Transverse colon (tissue), 4 donors: ENCODE results near the gene RASL10A. TPM values are rescaled to one million over a fixed set of nuclear protein-coding genes. Genes with fewer than 3 reads are reported as not detected.

ENCODE experiments used
- DNase-seq: peaks from one replicate; pipeline ENCODE4 v3.0.0-alpha.2; 2019
- H3K27ac ChIP-seq, 4 donors: fragments of 200-600 bp; sonication (generic); 2 replicates each; pipeline ENCODE4 v1.5.1; 2016 to 2018; ENCODE audit warnings: inconsistent platforms in 4 of 4
- H3K27me3 ChIP-seq: fragments of 200-600 bp; sonication (generic); 2 replicates; pipeline ENCODE4 v1.5.1; 2017; ENCODE audit warnings: inconsistent platforms
- H3K36me3 ChIP-seq, 4 donors: fragments of 200-600 bp; sonication (generic); 2 replicates each; pipeline ENCODE4 v1.5.1; 2017 to 2019; ENCODE audit warnings: inconsistent platforms in 4 of 4
- H3K4me1 ChIP-seq, 4 donors: fragments of 200-600 bp; sonication (generic); 2 replicates each; pipeline ENCODE4 v1.5.1; 2017 to 2020; ENCODE audit warnings: inconsistent platforms in 4 of 4
- H3K4me3 ChIP-seq, 4 donors: fragments of 200-600 bp; sonication (generic); 1 replicate in 1 of 4; 2 replicates in 3 of 4; pipeline versions ENCODE4 v1.5.1 to v1.6.1; 2017 to 2019; ENCODE audit warnings: inconsistent platforms in 4 of 4
- H3K9me3 ChIP-seq, 2 donors: fragments of 200-600 bp; sonication (generic); 2 replicates each; pipeline ENCODE4 v1.5.1; 2017 to 2019; ENCODE audit warnings: inconsistent platforms in 2 of 2
- EP300 ChIP-seq: sonication (generic); formaldehyde crosslinking; IDR thresholded peaks from one replicate; pipeline ENCODE4 v1.6.1; 2017; ENCODE audit warnings: antibody characterized with exemption, low read depth
- POLR2A ChIP-seq: fragments of 450-650 bp; IDR thresholded peaks from one replicate; pipeline ENCODE4 v1.6.1; 2016; ENCODE audit warnings: antibody characterized with exemption, mild to moderate bottlenecking, moderate library complexity
- POLR2AphosphoS5 ChIP-seq, 3 donors: sonication (generic); formaldehyde crosslinking; IDR thresholded peaks; one replicate each; pipeline ENCODE4 v1.6.1; 2016; ENCODE audit warnings: antibody characterized with exemption in 3 of 3
- WGBS, 2 donors: methylation state at CpG; one replicate each; pipeline ENCODE4 v1.1.5; 2018; ENCODE audit warnings: low coverage in 1 of 2; 5-methylcytosine and 5-hydroxymethylcytosine counted together
- in situ Hi-C, 4 donors: fragments of 200-750 bp; cut with MboI; loops; one replicate each; pipeline versions ENCODE4 v1.15.0 to v1.15.1; 2017; ENCODE audit warnings: low sequenced_read_pairs in 3 of 4, low pct_ligation_motif_present in 1 of 4, low pct_unique_long_range_greater_than_20kb in 1 of 4
- intact Hi-C: fragments of 100-400 bp; cut with DNase I; formaldehyde crosslinking; loops from one replicate; pipeline ENCODE4 v1.15.1; 2023; ENCODE audit warnings: low total_unique reads
- total RNA-seq, 4 donors: library from RNA; depleted of rRNA; stranded (reverse); fragments of >200 nt; gene quantifications; one replicate each; pipeline ENCODE4 v1.1.0, GENCODE V29; 2016
- TF ChIP-seq, protein P1 (sequence below), 5 experiments: fragments of 200-600 bp in 3 of 5; fragments of 450-650 bp in 2 of 5; sonication (generic) in 3 of 5; IDR thresholded peaks; 1 replicate in 2 of 5; 2 replicates in 3 of 5; pipeline ENCODE4 v1.5.1; 2016 to 2017; ENCODE audit warnings: antibody characterized with exemption in 5 of 5, inconsistent platforms in 3 of 5, mild to moderate bottlenecking in 2 of 5, moderate library complexity in 1 of 5

Gene RASL10A
- total RNA-seq, 4 donors from 2014 or later: 1.2 to 5.0 (median 2.4) TPM; not detected in 1

DNA sequence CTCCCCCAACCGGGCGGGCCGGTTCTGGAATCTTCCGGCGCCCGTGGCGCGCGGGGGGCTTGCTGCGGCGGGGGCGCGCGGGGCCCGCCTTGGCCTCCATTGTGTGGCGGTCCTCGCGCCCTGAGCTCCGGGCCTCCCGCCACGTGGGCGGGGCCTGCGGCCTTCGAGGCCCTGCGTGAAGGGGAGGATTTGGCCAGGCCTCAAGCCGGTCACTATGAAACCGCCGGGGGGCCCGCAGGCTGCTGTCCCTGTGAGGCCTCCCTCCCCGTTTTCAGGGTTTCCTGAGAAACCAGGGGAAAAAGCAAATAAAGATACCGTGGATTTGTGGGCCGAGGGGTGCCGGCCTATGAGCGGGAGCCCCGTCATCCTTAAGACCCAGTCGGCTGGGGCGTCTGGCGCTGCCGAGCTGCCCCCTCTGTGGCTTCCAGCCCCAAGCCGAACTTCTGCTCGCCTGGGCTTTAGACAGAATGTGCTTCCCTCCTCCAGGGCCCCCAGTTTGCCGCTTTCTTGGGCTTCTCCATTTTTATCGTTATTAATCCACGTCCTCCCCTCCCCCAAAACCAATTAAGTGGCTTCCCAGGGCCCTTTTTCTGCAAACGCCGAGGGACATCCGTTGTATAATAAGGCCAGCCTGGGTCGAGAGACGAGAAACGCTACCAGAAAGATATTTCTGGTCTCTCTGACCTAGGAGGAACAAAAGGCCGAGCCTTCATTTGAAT lies 46.8 kb downstream of the RASL10A start:
- no peaks in the 10 kb centered on the region for H3K9me3 ChIP-seq
- no peaks in the 10 kb centered on the region for H3K27me3 ChIP-seq
- 1% methylated on average over 33 of the region's 51 CpGs; no CpG with 5 or more reads in 1 of the 2 donors for WGBS, 2 donors
- peaks cover 25 to 62% (median 48%) of the 10 kb centered on the region in 4 donors for H3K4me1 ChIP-seq
- peaks cover 0 to 18% (median 6%) of the 10 kb centered on the region in 4 donors for H3K36me3 ChIP-seq
- H3K27ac ChIP-seq: peak overlapping the region; percentile 97 to 100 (median 100)
- DNase-seq: peak; percentile 60
- intact Hi-C loops (no loop called here), in situ Hi-C loops (no loop called here)
- no peak for TF ChIP-seq POLR2A
- TF ChIP-seq, protein P1, sequence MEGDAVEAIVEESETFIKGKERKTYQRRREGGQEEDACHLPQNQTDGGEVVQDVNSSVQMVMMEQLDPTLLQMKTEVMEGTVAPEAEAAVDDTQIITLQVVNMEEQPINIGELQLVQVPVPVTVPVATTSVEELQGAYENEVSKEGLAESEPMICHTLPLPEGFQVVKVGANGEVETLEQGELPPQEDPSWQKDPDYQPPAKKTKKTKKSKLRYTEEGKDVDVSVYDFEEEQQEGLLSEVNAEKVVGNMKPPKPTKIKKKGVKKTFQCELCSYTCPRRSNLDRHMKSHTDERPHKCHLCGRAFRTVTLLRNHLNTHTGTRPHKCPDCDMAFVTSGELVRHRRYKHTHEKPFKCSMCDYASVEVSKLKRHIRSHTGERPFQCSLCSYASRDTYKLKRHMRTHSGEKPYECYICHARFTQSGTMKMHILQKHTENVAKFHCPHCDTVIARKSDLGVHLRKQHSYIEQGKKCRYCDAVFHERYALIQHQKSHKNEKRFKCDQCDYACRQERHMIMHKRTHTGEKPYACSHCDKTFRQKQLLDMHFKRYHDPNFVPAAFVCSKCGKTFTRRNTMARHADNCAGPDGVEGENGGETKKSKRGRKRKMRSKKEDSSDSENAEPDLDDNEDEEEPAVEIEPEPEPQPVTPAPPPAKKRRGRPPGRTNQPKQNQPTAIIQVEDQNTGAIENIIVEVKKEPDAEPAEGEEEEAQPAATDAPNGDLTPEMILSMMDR (IDR thresholded peaks at IDR 0.05): no peak
- TF ChIP-seq POLR2AphosphoS5 (IDR thresholded peaks at IDR 0.05): no peak
- TF ChIP-seq EP300: no peak
- peak overlapping the region; percentile 84 to 97 (median 90) for H3K4me3 ChIP-seq

DNA sequence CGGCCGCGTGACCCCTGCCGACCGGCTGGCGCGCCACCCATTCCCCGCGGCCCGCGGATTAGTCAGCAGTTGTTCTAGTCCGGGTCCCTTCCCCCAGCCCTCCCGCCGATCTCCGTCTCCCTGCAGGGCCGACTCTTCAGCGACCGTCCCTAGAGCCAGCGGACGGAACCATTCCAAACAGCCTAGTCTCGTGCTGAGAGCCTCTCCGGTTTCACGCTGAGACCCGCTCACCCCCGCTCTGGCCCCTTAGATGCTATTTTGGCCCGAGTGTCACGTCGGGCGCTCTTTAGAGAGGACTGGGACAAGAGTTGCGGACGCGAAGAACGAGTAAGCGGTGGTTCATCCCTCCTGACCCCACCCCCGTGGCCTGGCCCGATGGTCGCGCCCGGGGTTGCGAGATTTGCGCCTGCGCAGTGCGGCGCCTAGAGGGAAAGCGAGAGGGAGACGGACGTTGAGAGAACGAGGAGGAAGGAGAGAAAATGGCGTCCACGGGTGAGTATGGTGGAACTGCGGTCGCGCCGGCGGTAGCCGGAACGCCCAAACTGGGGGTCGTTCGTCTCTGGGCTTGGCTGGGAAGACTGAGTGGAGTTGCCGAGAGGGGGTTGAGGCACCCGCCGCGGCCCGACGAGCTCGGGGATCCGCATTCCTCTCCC lies 47.5 kb downstream of the RASL10A start, which contains the start of the genes EWSR1 and RHBDD3:
EWSR1 (plus strand) TSS at position 411 of the 653 bp plus-strand sequence; CDS start at position 480, 69 bp downstream.
RHBDD3 (minus strand) TSS at position 124 of the 653 bp plus-strand sequence. CDS start 2,355 bp downstream, outside the sequence.
- WGBS, 2 donors: 1 to 4% methylated on average over 11 to 63 of the region's 67 CpGs
- peak; percentile 96 for DNase-seq
- peaks cover 25 to 55% (median 48%) of the 10 kb centered on the region in 4 donors for H3K4me1 ChIP-seq
- no peak for TF ChIP-seq EP300
- TF ChIP-seq POLR2AphosphoS5 (IDR thresholded peaks at IDR 0.05): peak; percentile 94 to 95 (median 95)
- TF ChIP-seq, protein P1 (IDR thresholded peaks at IDR 0.05): peak in 1 of 5 experiments; percentile 8
- TF ChIP-seq POLR2A: peak; percentile 88
- H3K27me3 ChIP-seq: no peaks in the 10 kb centered on the region
- H3K9me3 ChIP-seq: no peaks in the 10 kb centered on the region
- H3K4me3 ChIP-seq: peak within 1 kb of the TSS; percentile 84 to 97 (median 90)
- peak within 1 kb of the TSS; percentile 97 to 100 (median 100) for H3K27ac ChIP-seq
- H3K36me3 ChIP-seq: peaks cover 0 to 11% (median 5%) of the 10 kb centered on the region in 4 donors
- intact Hi-C loops: no loop called here
- in situ Hi-C loops: no loop called here

DNA sequence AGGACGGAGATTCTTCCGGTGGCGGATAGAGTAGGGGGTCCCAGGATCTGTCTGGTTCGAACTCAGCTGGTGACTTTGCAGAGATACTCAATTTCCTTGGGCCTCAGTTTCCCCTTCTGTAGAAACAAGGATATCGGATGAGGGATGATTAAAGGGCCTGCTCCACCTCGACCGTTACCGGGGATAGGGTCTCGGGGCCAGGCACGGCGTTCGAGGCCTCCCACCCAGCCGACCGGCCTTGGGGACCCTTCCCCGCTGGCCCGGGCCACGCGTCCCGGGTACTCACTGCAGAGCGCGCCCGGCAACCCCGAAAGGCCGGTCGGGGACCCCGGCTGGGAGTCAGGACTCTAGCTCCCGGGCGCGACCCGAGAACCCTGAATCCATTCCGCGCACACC lies 48.0 kb downstream of the RASL10A start:
- peaks cover 25 to 50% (median 45%) of the 10 kb centered on the region in 4 donors for H3K4me1 ChIP-seq
- H3K9me3 ChIP-seq: no peaks in the 10 kb centered on the region
- DNase-seq: no peak
- TF ChIP-seq EP300 (no peak), POLR2A (no peak), POLR2AphosphoS5 (IDR thresholded peaks at IDR 0.05) (no peak)
- TF ChIP-seq, protein P1 (IDR thresholded peaks at IDR 0.05): peak in 1 of 5 experiments; percentile 13
- H3K27me3 ChIP-seq: no peaks in the 10 kb centered on the region
- H3K27ac ChIP-seq: peak overlapping the region; percentile 97 to 100 (median 100)
- intact Hi-C loops (no loop called here), in situ Hi-C loops (no loop called here)
- 0% methylated on average over 31 of the region's 32 CpGs; no CpG with 5 or more reads in 1 of the 2 donors for WGBS, 2 donors
- peaks cover 0 to 6% (median 2%) of the 10 kb centered on the region in 4 donors for H3K36me3 ChIP-seq
- H3K4me3 ChIP-seq: peak overlapping the region; percentile 84 to 97 (median 90)
